Measurements from ENCODE around the gene DPM1.

DNA sequence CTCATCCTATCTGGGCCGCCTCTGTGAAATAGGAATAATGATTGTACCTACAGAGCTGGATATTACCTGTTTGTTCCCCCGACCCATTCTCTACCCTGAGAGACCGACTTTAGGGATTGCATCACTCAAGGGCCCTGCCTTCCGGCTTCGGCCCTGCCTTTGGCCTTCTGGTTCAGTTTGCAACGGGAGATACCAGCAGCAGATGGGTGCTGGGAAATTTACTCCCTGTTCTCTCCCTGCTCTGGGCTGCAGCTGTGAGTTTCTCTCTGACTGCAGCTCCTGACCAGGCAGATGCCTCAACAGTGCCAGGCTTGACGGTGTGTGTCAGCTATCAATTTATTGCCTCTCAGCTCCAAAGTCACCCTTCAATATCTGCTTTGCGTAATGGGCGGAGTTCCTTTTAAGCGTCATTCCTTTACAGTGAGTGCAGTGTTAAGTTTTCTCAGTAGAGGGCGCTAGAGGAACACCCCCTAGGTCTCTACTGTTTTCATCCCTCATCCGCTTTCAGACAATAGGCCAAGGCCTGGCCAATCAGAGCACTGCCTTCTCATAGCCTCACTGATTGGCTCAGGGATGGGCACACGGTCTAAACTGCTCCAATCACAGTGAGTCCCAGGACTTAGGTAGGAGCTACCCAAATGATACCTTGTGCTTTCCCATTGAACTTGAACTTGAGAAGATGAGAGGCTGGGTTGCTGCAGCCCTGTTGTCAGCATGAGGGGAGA, 34.6 kb upstream of the DPM1 start:
- no peak for TF ChIP-seq KAT7 (CRISPR knock-in tag; IDR thresholded peaks at IDR 0.05; ENCODE audit: borderline replicate concordance)
- TF ChIP-seq FOXJ3 (CRISPR knock-in tag; IDR thresholded peaks at IDR 0.05; ENCODE audit: borderline replicate concordance), result no peak
- TF ChIP-seq, protein P1, sequence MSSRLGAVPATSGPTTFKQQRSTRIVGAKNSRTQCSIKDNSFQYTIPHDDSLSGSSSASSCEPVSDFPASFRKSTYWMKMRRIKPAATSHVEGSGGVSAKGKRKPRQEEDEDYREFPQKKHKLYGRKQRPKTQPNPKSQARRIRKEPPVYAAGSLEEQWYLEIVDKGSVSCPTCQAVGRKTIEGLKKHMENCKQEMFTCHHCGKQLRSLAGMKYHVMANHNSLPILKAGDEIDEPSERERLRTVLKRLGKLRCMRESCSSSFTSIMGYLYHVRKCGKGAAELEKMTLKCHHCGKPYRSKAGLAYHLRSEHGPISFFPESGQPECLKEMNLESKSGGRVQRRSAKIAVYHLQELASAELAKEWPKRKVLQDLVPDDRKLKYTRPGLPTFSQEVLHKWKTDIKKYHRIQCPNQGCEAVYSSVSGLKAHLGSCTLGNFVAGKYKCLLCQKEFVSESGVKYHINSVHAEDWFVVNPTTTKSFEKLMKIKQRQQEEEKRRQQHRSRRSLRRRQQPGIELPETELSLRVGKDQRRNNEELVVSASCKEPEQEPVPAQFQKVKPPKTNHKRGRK (CRISPR knock-in tag; IDR thresholded peaks at IDR 0.05; ENCODE audit: borderline replicate concordance), result no peak
- TF ChIP-seq RELA (CRISPR knock-in tag; IDR thresholded peaks at IDR 0.05; ENCODE audit: borderline replicate concordance), result no peak
- TF ChIP-seq ZNF671 (CRISPR knock-in tag; IDR thresholded peaks at IDR 0.05), result no peak
- TF ChIP-seq, protein P2, sequence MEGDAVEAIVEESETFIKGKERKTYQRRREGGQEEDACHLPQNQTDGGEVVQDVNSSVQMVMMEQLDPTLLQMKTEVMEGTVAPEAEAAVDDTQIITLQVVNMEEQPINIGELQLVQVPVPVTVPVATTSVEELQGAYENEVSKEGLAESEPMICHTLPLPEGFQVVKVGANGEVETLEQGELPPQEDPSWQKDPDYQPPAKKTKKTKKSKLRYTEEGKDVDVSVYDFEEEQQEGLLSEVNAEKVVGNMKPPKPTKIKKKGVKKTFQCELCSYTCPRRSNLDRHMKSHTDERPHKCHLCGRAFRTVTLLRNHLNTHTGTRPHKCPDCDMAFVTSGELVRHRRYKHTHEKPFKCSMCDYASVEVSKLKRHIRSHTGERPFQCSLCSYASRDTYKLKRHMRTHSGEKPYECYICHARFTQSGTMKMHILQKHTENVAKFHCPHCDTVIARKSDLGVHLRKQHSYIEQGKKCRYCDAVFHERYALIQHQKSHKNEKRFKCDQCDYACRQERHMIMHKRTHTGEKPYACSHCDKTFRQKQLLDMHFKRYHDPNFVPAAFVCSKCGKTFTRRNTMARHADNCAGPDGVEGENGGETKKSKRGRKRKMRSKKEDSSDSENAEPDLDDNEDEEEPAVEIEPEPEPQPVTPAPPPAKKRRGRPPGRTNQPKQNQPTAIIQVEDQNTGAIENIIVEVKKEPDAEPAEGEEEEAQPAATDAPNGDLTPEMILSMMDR (IDR thresholded peaks at IDR 0.05), result peak; percentile 89
- TF ChIP-seq FOXP1 (CRISPR knock-in tag; IDR thresholded peaks at IDR 0.05; ENCODE audit: borderline replicate concordance), result no peak
- no peak for TF ChIP-seq NR3C1 (CRISPR knock-in tag; conservative IDR thresholded peaks at IDR 0.05; ENCODE audit: low read depth)
- no peak for TF ChIP-seq ZBTB21 (CRISPR knock-in tag; IDR thresholded peaks at IDR 0.05; ENCODE audit: borderline replicate concordance)
- TF ChIP-seq ZNF138 (CRISPR knock-in tag; conservative IDR thresholded peaks at IDR 0.05), result no peak
- TF ChIP-seq NFYB (CRISPR knock-in tag; conservative IDR thresholded peaks at IDR 0.05; ENCODE audit: low read depth), result peak; percentile 82
- TF ChIP-seq, protein P3, sequence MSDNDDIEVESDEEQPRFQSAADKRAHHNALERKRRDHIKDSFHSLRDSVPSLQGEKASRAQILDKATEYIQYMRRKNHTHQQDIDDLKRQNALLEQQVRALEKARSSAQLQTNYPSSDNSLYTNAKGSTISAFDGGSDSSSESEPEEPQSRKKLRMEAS (CRISPR knock-in tag; IDR thresholded peaks at IDR 0.05), result no peak
- no peak for TF ChIP-seq SMAD4 (CRISPR knock-in tag; IDR thresholded peaks at IDR 0.05)
- no peak for TF ChIP-seq ELF4 (CRISPR knock-in tag; IDR thresholded peaks at IDR 0.05; ENCODE audit: low read depth)

Measured in WTC11 (cell line).